Ureter (tissue), 1 donor: ENCODE data around the gene ZNF793. TPM values are rescaled to one million over a fixed set of nuclear protein-coding genes. Genes with fewer than 3 reads are reported as not detected.

Source experiments
- DNase-seq: peaks from one replicate; pipeline ENCODE4 v3.0.0-alpha.2; 2020; ENCODE audit warnings: low spot score
- total RNA-seq: library from RNA; stranded (reverse); gene quantifications from one replicate; pipeline ENCODE4 v1.2.4, GENCODE V29; 2023
- donor health status: DM: yes; HTN: yes; CAD: no.

ZNF793 gene
- total RNA-seq, result 19.7 TPM

DNA sequence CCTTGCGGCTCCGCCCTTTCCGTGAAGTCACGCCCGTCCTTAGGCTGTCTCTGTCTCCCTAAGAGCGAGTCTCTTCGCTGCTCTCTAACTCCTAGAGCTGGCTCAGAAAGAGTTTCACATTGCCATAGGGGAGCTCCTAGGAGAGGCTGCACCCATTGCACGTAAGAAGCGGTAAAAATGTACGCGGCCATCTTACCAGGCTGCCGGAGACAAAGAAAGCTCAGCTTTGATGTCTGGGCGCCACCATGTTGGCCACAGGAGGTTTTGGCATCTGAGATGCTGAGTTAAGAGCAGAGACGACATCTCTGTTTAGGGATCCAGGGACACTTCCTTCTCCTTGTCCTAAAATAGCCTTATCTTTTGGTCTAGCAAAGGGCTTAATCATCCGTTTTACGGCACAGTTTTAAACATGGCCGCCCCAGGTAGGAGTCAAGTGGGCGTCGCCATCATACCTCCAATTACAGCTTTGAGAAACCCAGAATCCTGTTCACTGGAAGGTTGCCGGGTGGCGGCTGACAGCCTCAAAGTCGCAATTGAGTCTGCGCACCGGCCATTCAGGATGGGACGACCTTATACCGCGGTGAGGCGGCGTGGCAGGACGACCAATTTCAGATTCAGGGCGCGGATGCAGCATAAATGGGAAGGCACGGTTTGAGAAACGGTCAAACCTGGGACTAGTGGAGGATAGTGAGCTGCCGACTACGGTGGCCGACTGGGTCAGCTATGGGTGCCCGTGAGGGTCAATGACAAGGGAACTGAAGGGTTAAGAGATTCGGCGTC is at the start of gene ZNF793:
TSS of gene ZNF793 (plus strand) at position 553 of the 780 bp plus-strand sequence. CDS start 16,501 bp downstream, outside the sequence.
- DNase-seq, result peak; percentile 89

GRCh38 chr19:37466277-37466797 is 40.4 kb upstream of the ZNF793 start:
- DNase-seq, result no peak

- peak; percentile 91 for DNase-seq
Measured at GRCh38 chr19:37466798-37467607, 39.7 kb upstream of the ZNF793 start, which contains the start of gene ZNF569. Gene ZNF569, minus strand, starts transcription at chr19:37467444. Its CDS starts 22,523 bp downstream, at chr19:37444921.

DNA sequence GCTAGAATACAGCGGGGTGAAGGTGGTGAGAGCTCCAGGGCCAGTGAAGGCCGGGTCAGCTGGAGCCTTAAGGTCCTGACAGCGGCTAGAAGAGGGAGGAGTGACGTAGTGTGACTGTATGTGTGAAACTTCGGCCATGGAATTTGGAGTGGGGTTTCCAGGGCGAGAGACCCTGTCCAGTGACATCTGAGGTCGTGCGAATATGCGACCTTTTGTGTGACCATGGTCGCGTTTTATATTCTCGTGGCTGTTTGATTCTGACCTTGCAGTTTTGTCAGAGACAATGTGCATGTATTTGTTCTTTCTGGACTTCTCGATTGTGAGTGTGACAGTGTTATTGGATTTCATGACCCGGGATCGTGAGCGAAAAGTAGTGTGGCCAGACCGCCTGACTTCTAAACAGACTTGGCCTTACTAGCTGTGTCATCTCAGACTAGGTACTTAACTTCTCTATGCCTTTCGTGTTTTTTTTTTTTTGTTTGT is 39.1 kb upstream of the ZNF793 start:
- DNase-seq, result no peak

DNA sequence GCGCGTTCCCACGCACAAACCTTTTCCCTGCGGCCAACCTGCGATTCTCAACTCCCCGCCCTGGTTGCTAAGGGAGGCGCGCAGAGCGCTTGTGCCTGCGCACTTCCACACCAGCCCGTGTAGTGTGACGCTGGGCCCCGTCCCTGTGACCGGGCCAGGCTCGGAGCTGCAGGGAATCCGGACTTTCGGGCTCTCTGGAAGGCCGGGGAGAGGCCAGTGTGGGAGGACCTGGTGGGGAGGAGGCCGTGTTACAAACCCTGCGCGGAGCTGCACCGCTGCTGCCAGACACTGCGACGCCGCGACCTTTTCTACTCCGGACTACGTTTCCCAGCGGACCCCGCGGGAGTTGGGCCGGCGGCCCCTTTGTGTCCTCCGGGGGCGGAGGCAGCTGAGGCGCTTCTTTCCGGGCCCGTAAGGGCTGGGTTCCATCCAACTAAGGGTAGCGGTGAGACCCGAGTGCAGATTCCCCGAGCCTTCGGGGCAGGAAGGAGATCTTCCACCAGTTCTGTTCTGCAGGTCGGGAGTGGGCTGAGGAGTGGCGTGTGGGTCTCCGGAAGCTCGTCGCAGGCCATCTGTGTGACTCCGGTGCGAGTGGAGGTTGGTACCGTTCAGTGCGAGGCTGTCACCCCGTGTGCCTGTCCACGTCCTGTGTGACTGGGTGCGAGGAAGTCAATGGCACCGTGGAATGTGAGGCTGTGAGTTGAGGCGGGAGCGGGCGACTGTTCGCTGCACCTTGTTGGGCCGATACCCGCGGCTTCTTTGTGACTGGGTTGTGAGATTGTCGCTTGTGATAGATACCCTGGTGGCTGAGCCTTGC is 37.6 kb upstream of the ZNF793 start, which contains the start of gene ZNF570:
TSS of gene ZNF570 (plus strand) at position 396 of the 817 bp plus-strand sequence. CDS start 999 bp downstream, outside the sequence.
- peak; percentile 92 for DNase-seq

GRCh38 chr19:37470216-37470615 is 36.5 kb upstream of the ZNF793 start:
- no peak for DNase-seq

DNA sequence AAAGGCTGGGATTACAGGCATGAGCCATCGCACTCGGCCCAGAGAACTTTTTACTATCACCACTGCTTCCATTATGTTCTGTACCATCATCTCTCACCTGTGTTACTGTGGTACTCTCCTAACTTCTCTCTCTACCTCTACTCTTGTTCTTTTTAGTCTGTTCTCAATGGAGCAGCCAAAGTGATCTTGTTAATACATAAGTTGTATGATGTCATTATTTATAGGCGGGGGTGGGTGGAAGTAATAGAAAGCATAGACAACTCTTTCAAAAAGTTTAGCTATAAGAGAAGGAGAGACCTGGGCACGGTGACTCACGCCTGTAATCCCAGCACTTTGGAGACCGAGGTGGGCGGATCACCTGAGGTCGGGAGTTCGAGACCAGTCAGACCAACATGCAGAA is 34.6 kb upstream of the ZNF793 start:
- DNase-seq, result no peak

- DNase-seq, result no peak
Measured at GRCh38 chr19:37484406-37485168, 22.2 kb upstream of the ZNF793 start.

DNA sequence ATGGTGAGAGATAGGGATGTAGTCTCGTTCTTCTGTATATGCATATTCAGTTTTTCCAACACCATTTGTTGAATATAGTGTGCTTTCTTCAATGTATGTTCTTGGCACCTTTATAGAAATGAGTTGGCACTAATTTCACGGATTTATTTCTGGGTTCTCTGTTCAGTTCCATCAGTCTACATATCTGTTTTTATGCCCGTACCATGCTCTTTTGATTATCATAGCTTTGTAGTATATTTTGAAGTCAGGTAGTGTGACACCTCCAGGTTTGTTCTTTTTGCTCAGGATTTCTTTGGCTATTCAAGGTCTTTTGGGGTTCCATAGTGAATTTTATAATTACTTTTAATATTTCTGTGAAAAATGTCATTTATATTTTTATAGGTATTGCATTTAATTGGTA is 14.5 kb upstream of the ZNF793 start:
- DNase-seq, result no peak

DNA sequence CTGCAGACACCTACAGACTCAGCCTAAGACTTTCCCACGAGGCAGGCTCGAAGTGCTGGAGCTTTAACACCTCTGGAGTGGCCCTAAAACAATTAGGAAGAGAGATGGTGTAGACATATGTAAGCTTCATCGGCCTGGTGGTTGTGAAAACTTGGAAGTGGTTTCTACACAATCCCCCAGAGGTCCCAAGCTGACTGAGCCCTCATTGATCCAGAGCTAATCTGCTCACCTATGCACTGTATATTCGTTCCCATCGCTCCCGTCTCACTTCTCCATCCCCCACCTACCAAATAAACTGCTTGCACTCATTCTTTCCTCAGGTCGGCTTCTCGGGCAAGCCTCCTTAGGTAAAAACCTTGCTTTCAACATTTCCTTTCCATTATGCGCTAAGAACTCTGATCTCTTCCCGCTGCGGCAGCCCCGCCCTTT is 767 bp upstream of the ZNF793 start:
- no peak for DNase-seq

DNA sequence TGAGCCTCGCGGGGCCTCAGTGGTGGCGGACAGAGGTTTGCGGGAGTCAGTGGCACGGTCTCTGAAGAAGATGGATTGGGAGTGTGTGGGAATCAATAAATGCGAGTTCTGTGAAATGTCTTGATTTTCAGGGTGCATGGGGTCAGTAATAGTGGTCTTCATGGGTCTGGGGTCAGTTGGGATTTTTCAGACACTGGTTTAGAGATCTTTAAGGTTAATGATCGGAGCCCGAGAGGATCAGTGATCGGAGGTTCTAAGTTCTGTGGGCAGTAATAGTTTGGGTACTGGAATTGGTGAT is 377 bp downstream of the ZNF793 start:
- no peak for DNase-seq

DNA sequence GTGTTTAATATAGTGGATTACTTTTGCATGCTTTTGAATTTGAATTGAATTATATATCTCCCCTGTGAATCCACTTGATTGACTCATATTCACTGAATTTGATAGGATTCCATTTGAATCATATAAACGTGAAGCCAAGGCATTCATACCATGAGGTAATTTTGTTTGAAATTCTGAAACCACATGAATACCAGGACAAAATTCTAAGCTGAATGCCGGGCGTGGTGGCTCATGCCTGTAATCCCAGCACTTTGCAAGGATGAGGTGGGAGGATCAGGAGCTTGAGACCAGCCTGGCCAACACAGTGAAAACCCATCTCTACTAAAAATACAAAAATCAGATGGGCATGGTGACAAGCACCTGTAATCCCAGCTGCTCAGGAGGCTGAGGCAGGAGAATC is 4.4 kb downstream of the ZNF793 start:
- DNase-seq, result no peak

DNA sequence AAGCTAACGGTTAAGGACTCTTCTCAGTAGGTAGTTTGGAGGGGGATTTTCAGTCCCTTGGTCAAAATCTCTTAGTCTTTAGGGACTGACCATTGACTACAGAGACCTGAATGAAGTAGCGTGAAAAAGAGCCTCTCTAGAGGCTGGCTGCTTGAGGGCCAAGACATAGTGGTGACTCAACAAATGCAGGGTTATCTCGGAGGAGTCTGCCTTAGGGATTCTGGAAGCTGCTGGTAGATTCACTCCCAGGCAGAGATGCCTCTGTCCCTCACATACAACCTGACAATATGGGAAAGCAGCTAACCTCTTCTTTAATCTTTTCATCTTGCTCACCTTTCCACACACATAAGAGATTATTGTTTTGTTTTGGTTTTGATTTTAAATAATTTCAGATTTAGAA is 5.1 kb downstream of the ZNF793 start:
- no peak for DNase-seq

- no peak for DNase-seq
Measured at GRCh38 chr19:37513397-37513796, 6.7 kb downstream of the ZNF793 start.

DNA sequence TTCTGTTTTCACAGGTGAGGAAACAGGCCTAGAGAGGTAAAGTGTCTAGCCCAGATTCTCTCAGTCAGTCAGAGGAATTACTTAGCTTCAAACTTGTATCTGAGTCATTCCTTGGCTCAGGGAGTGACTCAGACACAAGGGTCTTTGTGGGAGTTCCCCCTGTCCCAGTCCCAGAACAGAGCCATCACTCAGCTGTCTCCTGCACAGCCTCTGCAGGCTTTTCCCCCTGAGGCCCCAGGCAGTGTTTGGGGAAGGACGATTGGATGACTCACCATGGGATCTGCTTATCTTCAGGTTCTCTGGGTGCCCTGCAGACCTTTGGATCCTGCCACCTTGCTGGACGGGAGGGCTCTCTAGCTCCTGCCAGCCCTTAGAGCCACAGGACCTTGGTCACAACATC is 13.2 kb downstream of the ZNF793 start:
- DNase-seq, result no peak

GRCh38 chr19:37537391-37537947 is 30.7 kb downstream of the ZNF793 start:
- no peak for DNase-seq

- no peak for DNase-seq
Measured at GRCh38 chr19:37551129-37551993, 44.6 kb downstream of the ZNF793 start.

DNA sequence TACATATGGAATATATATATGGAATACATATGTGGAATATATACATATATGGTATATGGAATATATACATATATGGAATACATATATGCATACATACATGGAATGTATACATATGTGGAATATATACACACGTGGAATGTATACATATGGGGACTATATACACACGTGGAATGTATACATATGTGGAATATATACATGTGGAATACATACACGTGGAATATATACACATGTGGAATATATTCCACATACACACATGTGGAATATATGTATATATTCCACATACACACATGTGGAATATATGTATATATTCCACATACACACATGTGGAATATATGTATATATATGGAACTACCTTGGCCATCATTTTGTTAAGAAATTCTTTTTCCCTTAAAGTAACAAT is 56.8 kb downstream of the ZNF793 start:
- DNase-seq, result no peak

- DNase-seq, result no peak
Measured at GRCh38 chr19:37564624-37565369, 58.1 kb downstream of the ZNF793 start.
